Measurements from ENCODE around the gene FCN1.

GRCh38 chr9:134908524-134909309 is 9.0 kb downstream of the FCN1 start:
- TF ChIP-seq POLR2A (IDR thresholded peaks at IDR 0.05), result no peak
- no peak for TF ChIP-seq CTCF (IDR thresholded peaks at IDR 0.05)
